ENCODE data around the gene GATA1. TPM values are rescaled to one million over a fixed set of nuclear protein-coding genes. Genes with fewer than 3 reads are reported as not detected.
A peak's percentile ranks its signal among the peaks of the same experiment; 100 is the strongest.

The GATA1 gene
- total and polyA plus RNA-seq, 2 experiments from 2014 or later = 0.17 TPM; not detected in 1

GRCh38 chrX:48835524-48836329 lies 49.3 kb downstream of the GATA1 start, which contains the start of gene PCSK1N:
Gene PCSK1N, minus strand, starts transcription at chrX:48835610. Its CDS starts 78 bp downstream, at chrX:48835532.
- no peaks in the 10 kb centered on the region for H3K9me3 ChIP-seq (ENCODE audit: low read depth)
- H3K27me3 ChIP-seq = peaks cover 74% of the 10 kb centered on the region
- H3K4me1 ChIP-seq (ENCODE audit: low read depth) = no peaks in the 10 kb centered on the region
- no peak within 1 kb of the TSS for H3K27ac ChIP-seq
- no peak for DNase-seq (ENCODE audit: low read depth in 1 of 2, low spot score in 1 of 2)
- H3K4me3 ChIP-seq = peak within 1 kb of the TSS; percentile 41
- no peaks in the 10 kb centered on the region for H3K36me3 ChIP-seq
- no peak for TF ChIP-seq CTCF (IDR thresholded peaks at IDR 0.05; ENCODE audit: low read depth, low read length)

- H3K36me3 ChIP-seq = no peaks in the 10 kb centered on the region
- TF ChIP-seq CTCF (IDR thresholded peaks at IDR 0.05; ENCODE audit: low read depth, low read length) = no peak
- peaks cover 35% of the 10 kb centered on the region for H3K27me3 ChIP-seq
These were observed 53.3 kb downstream of the GATA1 start for GRCh38 chrX:48839686-48840085.

More at GRCh38 chrX:48839686-48840085, 53.3 kb downstream of the GATA1 start:
- DNase-seq (ENCODE audit: low read depth in 1 of 2, low spot score in 1 of 2) = no peak
- H3K4me1 ChIP-seq (ENCODE audit: low read depth) = no peaks in the 10 kb centered on the region
- H3K4me3 ChIP-seq = no peak overlapping the region
- H3K27ac ChIP-seq = no peak overlapping the region
- no peaks in the 10 kb centered on the region for H3K9me3 ChIP-seq (ENCODE audit: low read depth)

Other genes with a start within 250 kb of the GATA1 start
- gene TBC1D25, start 246.9 kb upstream of the GATA1 start, total RNA-seq = 11.0 and 17.5 TPM in 2 replicates
- gene TBC1D25, start 246.9 kb upstream of the GATA1 start, polyA plus RNA-seq = 9.9 and 18.1 TPM in 2 replicates
- 47.8 and 70.8 TPM in 2 replicates for gene RBM3, start 212.1 kb upstream of the GATA1 start, total RNA-seq
- 45.2 and 65.7 TPM in 2 replicates for gene RBM3, start 212.1 kb upstream of the GATA1 start, polyA plus RNA-seq
- 151 and 205 TPM in 2 replicates for gene WDR13, start 189.1 kb upstream of the GATA1 start, total RNA-seq
- gene WDR13, start 189.1 kb upstream of the GATA1 start, polyA plus RNA-seq = 150 and 168 TPM in 2 replicates
- 1.9 TPM in 2 replicates for gene WAS, start 102.8 kb upstream of the GATA1 start, total RNA-seq
- gene WAS, start 102.8 kb upstream of the GATA1 start, polyA plus RNA-seq = 1.7 and 4.3 TPM in 2 replicates
- 5.5 and 8.1 TPM in 2 replicates for gene SUV39H1, start 89.9 kb upstream of the GATA1 start, total RNA-seq
- gene SUV39H1, start 89.9 kb upstream of the GATA1 start, polyA plus RNA-seq = 6.7 and 6.9 TPM in 2 replicates
- not detected in 2 replicates for gene GLOD5, start 24.8 kb upstream of the GATA1 start, total RNA-seq
- not detected in 2 replicates for gene GLOD5, start 24.8 kb upstream of the GATA1 start, polyA plus RNA-seq
- 143 and 162 TPM in 2 replicates for gene HDAC6, start 15.5 kb downstream of the GATA1 start, total RNA-seq
- gene HDAC6, start 15.5 kb downstream of the GATA1 start, polyA plus RNA-seq = 105 and 114 TPM in 2 replicates
- gene ERAS, start 39.9 kb downstream of the GATA1 start, total RNA-seq = not detected in 2 replicates
- gene ERAS, start 39.9 kb downstream of the GATA1 start, polyA plus RNA-seq = 0.17 TPM in 1 of 2 replicates, not detected in the other
- 7.1 and 8.5 TPM in 2 replicates for gene PCSK1N, start 49.0 kb downstream of the GATA1 start, total RNA-seq
- gene PCSK1N, start 49.0 kb downstream of the GATA1 start, polyA plus RNA-seq = 5.4 and 8.7 TPM in 2 replicates
- gene TIMM17B, start 111.2 kb downstream of the GATA1 start, total RNA-seq = 127 and 152 TPM in 2 replicates
- 219 and 264 TPM in 2 replicates for gene TIMM17B, start 111.2 kb downstream of the GATA1 start, polyA plus RNA-seq
- gene PQBP1, start 111.3 kb downstream of the GATA1 start, total RNA-seq = 62.8 and 74.8 TPM in 2 replicates
- 75.3 and 114 TPM in 2 replicates for gene PQBP1, start 111.3 kb downstream of the GATA1 start, polyA plus RNA-seq
- 17.3 and 22.2 TPM in 2 replicates for gene SLC35A2, start 125.1 kb downstream of the GATA1 start, total RNA-seq
- 41.8 and 51.4 TPM in 2 replicates for gene SLC35A2, start 125.1 kb downstream of the GATA1 start, polyA plus RNA-seq
- 18.5 and 25.2 TPM in 2 replicates for gene PIM2, start 132.4 kb downstream of the GATA1 start, total RNA-seq
- 20.7 and 38.4 TPM in 2 replicates for gene PIM2, start 132.4 kb downstream of the GATA1 start, polyA plus RNA-seq
- gene OTUD5, start 171.0 kb downstream of the GATA1 start, total RNA-seq = 40.2 and 56.6 TPM in 2 replicates
- gene OTUD5, start 171.0 kb downstream of the GATA1 start, polyA plus RNA-seq = 47.8 and 55.6 TPM in 2 replicates
- gene KCND1, start 185.3 kb downstream of the GATA1 start, total RNA-seq = 1.1 and 2.6 TPM in 2 replicates
- 2.3 and 3.1 TPM in 2 replicates for gene KCND1, start 185.3 kb downstream of the GATA1 start, polyA plus RNA-seq
- gene GRIPAP1, start 215.7 kb downstream of the GATA1 start, total RNA-seq = 34.7 and 67.3 TPM in 2 replicates
- gene GRIPAP1, start 215.7 kb downstream of the GATA1 start, polyA plus RNA-seq = 44.8 and 65.4 TPM in 2 replicates